ENCODE measurements around the gene IQSEC3. TPM values are rescaled to one million over a fixed set of nuclear protein-coding genes. Genes with fewer than 3 reads are reported as not detected.

Gene IQSEC3
- total and polyA plus RNA-seq, 2 experiments from 2014 or later: 0.70 to 2.7 TPM

DNA sequence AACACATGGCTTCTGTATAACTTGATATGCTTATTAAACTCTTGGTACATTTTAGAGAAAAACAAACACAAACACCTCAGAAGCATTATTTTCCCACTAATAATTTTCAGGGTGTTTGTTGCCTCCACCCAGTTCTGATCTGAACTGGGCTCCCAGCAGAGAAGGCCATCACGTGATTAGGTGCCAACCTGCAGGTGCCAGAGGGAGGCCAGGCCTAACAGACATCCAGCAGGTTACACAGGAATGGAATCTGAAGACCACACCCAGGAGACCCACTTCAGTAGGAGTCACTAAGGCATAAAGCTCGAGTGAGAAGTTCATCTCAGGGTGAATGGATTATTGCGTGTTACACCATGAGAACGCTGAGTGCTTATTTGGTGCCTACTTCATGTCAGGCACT is 138.5 kb downstream of the IQSEC3 start:
- Histone ChIP-seq H3K9me2 (replicated peaks; ENCODE audit: insufficient read depth) (no peaks in the 10 kb centered on the region), H3K36me3 (replicated peaks; ENCODE audit: insufficient read depth, low read depth) (no peaks in the 10 kb centered on the region), H3K4me1 (ENCODE audit: insufficient read depth) (peaks cover 6% of the 10 kb centered on the region), H3K4me3 (no peak overlapping the region), H3K27me3 (peaks cover 14% of the 10 kb centered on the region), H3K9me3 (ENCODE audit: low read depth) (no peaks in the 10 kb centered on the region), H3K79me2 (no peaks in the 10 kb centered on the region), H4K20me1 (ENCODE audit: insufficient read depth, poor library complexity, severe bottlenecking) (no peaks in the 10 kb centered on the region), H3K27ac (no peak overlapping the region), H3K4me2 (no peak overlapping the region), H2AFZ (no peak overlapping the region)
- WGBS (ENCODE audit: low lambda C conversion rate, missing lambda C conversion rate): 90% methylated on average over 4 of the region's 4 CpGs
- TF ChIP-seq EZH2phosphoT487 (IDR thresholded peaks at IDR 0.05; ENCODE audit: low read depth, severe bottlenecking, unreplicated experiment) (no peak), EZH2 (IDR thresholded peaks at IDR 0.05; ENCODE audit: borderline replicate concordance) (no peak)
- TF ChIP-seq, protein P1, sequence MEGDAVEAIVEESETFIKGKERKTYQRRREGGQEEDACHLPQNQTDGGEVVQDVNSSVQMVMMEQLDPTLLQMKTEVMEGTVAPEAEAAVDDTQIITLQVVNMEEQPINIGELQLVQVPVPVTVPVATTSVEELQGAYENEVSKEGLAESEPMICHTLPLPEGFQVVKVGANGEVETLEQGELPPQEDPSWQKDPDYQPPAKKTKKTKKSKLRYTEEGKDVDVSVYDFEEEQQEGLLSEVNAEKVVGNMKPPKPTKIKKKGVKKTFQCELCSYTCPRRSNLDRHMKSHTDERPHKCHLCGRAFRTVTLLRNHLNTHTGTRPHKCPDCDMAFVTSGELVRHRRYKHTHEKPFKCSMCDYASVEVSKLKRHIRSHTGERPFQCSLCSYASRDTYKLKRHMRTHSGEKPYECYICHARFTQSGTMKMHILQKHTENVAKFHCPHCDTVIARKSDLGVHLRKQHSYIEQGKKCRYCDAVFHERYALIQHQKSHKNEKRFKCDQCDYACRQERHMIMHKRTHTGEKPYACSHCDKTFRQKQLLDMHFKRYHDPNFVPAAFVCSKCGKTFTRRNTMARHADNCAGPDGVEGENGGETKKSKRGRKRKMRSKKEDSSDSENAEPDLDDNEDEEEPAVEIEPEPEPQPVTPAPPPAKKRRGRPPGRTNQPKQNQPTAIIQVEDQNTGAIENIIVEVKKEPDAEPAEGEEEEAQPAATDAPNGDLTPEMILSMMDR (IDR thresholded peaks at IDR 0.05; ENCODE audit: poor library complexity): no peak
- DNase-seq (ENCODE audit: low spot score): no peak

DNA sequence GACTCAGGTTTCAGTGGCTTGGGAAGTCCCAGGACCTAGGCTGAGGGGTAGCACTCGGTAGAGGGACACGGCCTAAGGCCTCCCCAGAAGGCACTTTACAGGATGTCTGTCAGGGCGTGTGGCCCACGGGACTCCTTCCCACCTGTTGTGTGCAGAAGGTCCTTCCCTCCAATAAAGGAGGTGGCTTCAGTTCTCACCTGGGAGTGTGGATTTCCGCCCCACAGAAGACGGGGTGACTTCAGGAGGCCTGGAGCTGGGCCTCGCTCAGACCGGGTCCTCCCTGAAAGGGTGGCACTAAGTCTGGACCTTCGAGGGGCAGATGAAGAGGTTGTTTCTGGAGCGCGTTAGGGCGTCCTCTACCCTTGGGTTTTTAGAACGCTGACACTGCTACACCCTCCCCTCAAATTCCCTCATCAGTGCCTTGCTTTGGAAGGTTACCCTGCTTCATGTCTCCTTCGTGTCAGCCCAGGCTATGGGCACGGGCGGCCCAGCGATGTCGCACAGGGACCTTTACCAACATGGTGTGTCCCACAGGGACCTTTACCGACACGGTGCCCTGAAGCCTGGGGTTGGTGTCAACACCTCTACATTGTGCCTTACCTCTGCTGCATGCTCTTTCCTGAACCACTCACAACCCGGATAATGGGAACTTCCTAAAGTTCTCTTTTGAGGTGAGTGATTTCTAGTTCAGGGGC is 140.3 kb downstream of the IQSEC3 start:
- TF ChIP-seq EZH2phosphoT487 (IDR thresholded peaks at IDR 0.05; ENCODE audit: low read depth, severe bottlenecking, unreplicated experiment) (no peak), EZH2 (IDR thresholded peaks at IDR 0.05; ENCODE audit: borderline replicate concordance) (no peak)
- TF ChIP-seq, protein P1 (IDR thresholded peaks at IDR 0.05; ENCODE audit: poor library complexity): no peak
- no peaks in the 10 kb centered on the region for H3K36me3 ChIP-seq (replicated peaks; ENCODE audit: insufficient read depth, low read depth)
- H3K27me3 ChIP-seq: peaks cover 14% of the 10 kb centered on the region
- no peak overlapping the region for H3K27ac ChIP-seq
- DNase-seq (ENCODE audit: low spot score): no peak
- no peak overlapping the region for H3K4me3 ChIP-seq
- peaks cover 9% of the 10 kb centered on the region for H3K4me1 ChIP-seq (ENCODE audit: insufficient read depth)
- H3K9me3 ChIP-seq (ENCODE audit: low read depth): no peaks in the 10 kb centered on the region
- no peaks in the 10 kb centered on the region for H3K79me2 ChIP-seq
- H3K4me2 ChIP-seq: no peak overlapping the region
- no peak overlapping the region for H2AFZ ChIP-seq
- 93% methylated on average over 21 of the region's 21 CpGs for WGBS (ENCODE audit: low lambda C conversion rate, missing lambda C conversion rate)
- H3K9me2 ChIP-seq (replicated peaks; ENCODE audit: insufficient read depth): no peaks in the 10 kb centered on the region
- no peaks in the 10 kb centered on the region for H4K20me1 ChIP-seq (ENCODE audit: insufficient read depth, poor library complexity, severe bottlenecking)

DNA sequence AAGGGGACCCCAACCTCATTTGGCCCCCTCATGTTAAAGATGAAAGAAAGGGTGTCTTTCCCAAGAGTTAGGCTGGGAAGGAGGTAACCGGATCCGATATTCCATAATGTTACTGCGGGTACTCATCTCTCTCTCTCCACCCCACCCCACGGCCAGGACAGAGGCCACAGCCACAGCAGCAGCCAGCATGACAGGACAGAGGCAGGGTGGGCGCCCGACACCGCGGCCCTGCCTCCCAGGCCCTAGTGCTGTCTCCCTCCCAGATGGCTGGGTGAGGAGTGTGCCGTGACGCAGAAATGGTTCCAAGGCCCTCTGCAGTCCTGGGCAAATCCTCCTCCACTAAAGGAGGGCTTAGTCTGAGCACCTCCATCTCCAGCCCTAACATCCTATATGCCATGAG is 141.2 kb downstream of the IQSEC3 start:
- H3K4me1 ChIP-seq (ENCODE audit: insufficient read depth): peaks cover 14% of the 10 kb centered on the region
- DNase-seq (ENCODE audit: low spot score): no peak
- no peaks in the 10 kb centered on the region for H3K9me3 ChIP-seq (ENCODE audit: low read depth)
- H2AFZ ChIP-seq: no peak overlapping the region
- 91% methylated on average over 10 of the region's 10 CpGs for WGBS (ENCODE audit: low lambda C conversion rate, missing lambda C conversion rate)
- no peaks in the 10 kb centered on the region for H3K79me2 ChIP-seq
- no peak overlapping the region for H3K4me2 ChIP-seq
- no peaks in the 10 kb centered on the region for H3K9me2 ChIP-seq (replicated peaks; ENCODE audit: insufficient read depth)
- H3K27me3 ChIP-seq: peaks cover 6% of the 10 kb centered on the region
- no peaks in the 10 kb centered on the region for H4K20me1 ChIP-seq (ENCODE audit: insufficient read depth, poor library complexity, severe bottlenecking)
- no peak overlapping the region for H3K27ac ChIP-seq
- TF ChIP-seq EZH2 (IDR thresholded peaks at IDR 0.05; ENCODE audit: borderline replicate concordance) (no peak), EZH2phosphoT487 (IDR thresholded peaks at IDR 0.05; ENCODE audit: low read depth, severe bottlenecking, unreplicated experiment) (no peak)
- TF ChIP-seq, protein P1 (IDR thresholded peaks at IDR 0.05; ENCODE audit: poor library complexity): no peak
- H3K4me3 ChIP-seq: no peak overlapping the region
- H3K36me3 ChIP-seq (replicated peaks; ENCODE audit: insufficient read depth, low read depth): no peaks in the 10 kb centered on the region
